Measurements from ENCODE around the gene USP48.
"Not testable (repeated sequence)": the region's sequence is repeated elsewhere in the genome, so short reads cannot be mapped to it uniquely, and the experiment has no call there.

GRCh38 chr1:21770602-21771001 lies 12.3 kb downstream of the USP48 start:
- TF ChIP-seq CTCF, POLR2A (IDR thresholded peaks at IDR 0.05): not testable (repeated sequence)
